HG03565 (cell line): ENCODE measurements around the gene USB1.
A peak's percentile ranks its signal among the peaks of the same experiment; 100 is the strongest.
"Not testable (repeated sequence)": the region's sequence is repeated elsewhere in the genome, so short reads cannot be mapped to it uniquely, and the experiment has no call there.

Source experiments
- ATAC-seq: cut with Tn5 transposase; IDR thresholded peaks from one replicate; pipeline ENCODE4 v1.9.1; 2021; ENCODE audit warnings: mild to moderate bottlenecking, moderate library complexity; ENCODE audit not compliant: unreplicated experiment

The USB1 gene

DNA sequence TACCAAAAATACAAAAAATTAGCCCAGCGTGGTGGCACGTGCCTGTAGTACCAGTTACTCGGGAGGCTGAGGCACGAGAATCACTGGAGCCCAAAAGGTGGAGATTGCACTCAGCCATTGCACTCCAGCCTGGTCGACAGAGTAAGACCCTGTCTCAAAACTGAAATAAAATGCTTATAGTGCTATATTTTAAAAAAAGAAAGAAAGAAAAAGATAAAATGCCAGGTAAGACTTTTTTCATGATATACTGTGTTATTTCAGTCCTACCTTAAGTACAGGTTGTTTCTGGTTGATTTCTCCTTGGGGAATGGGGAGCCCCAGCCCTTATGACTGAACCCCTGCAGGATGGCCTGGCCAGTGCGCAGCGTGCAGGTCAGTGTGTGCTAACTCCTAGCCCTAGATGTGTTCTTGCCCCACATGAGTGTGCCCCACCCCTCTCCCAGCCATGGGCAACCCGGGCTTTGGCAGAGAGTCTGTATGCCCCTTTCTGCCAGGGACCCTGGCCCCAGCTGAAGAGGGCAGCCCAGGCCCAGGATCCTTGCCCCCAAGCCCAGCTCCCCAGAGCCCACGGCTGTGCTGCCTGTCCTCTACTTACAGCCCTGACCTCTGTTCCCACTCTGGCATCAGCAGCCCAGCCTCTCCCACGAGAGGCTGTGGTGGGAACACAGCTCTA lies 31.6 kb upstream of the USB1 start:
- no peak for ATAC-seq

DNA sequence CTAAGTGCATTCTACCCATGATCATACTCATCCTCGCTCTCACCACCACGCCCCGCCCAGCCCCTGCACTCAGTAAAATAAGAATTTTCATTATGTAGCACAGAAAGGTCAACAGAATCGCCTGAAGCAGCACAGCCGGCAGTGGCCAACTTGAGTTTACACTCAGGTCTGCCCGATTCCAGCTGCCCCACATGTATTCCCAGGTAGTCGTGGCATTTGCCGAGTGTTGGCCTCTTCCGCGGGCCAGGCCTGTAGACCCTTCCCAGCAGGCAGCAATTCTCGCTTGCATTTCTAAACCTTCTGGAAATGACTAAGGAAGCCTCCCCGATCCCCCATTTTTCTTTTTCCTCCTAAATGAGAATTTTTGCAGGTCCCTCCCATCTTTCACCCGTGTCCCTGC lies 30.9 kb upstream of the USB1 start:
- ATAC-seq: no peak

DNA sequence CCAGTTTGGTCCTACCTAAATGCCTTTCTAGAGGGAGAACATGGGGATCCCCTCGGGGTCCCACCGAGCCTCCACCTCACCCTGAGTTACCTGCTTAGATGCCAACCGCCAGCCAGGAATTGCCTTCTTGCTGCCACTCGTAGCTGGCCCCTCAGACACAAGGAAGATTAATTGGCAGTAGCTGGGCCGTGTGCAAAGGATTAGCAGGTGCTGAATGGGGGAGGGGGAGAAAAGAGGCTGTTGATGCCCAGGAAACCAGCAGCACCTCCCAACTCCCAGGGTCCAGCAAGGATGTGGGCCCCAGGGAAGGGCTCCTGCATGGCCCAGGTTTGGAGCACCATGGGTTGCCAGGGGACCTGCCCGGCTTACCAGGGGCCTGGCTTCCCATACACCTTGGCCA lies 30.2 kb upstream of the USB1 start, which contains the start of gene CNGB1:
CNGB1 (minus strand) TSS at position 159 of the 400 bp plus-strand sequence. CDS start 3,842 bp downstream, outside the sequence.
- ATAC-seq: no peak

DNA sequence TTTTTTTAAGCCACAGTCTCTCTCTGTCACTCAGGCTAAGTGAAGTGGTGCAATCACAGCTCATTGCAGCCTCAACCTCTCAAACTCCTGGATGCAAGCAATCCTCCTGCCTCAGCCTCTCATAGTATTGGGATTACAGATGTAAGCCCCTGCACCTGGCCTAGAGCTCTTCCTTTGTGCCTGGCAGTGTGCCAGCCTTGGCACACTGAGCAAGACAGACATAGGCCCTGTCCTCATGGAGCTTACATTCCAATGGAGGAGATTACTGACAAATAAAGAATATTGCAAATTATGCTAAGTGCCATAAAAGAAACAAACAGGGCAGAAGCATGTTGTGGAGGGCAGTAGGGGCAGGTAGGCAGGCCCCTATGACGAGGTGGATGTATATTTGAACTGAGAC lies 29.4 kb upstream of the USB1 start:
- ATAC-seq: no peak

DNA sequence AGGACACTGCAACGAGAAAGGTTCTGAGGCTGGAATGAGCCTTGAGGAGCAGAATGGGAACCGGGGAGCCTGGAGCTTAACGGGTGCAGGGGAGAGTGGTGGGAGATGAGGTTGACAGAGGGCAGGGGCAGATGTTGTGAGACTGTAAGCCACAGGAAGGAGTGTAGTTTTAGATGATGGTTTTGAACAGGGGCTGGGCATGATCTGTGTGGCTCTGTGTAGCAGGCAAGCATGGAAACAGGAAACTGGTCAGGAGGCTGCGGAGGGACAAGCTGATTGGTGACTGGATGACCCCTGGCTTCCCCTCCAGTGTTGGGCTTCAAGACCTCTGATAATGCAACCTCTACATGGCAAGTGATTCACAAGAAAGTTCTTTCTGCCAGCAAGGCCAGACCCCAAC lies 28.9 kb upstream of the USB1 start:
- ATAC-seq: no peak

DNA sequence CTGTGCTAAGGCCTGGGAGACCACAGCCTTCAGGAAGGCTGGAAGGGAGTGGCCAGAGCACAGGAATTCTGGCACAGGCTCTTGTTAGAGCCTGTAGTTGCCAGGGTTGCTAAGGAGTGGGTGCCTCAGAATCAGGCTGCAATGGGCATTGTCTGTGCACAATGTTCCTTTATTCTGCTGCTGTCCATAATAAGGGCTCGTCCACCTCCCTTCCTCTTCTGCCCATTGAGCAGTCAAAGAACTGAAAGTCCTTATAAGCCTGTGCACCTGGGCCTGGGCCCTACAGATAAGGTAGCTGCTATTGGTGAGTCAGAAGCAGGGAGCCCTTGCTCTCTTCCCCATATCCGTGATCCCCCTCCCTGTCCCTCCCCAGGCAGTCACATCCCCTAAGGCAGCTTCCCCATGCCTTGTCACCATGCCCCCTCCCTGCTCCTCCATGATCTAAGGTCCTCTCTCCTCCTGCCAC lies 24.8 kb upstream of the USB1 start:
- ATAC-seq: no peak

DNA sequence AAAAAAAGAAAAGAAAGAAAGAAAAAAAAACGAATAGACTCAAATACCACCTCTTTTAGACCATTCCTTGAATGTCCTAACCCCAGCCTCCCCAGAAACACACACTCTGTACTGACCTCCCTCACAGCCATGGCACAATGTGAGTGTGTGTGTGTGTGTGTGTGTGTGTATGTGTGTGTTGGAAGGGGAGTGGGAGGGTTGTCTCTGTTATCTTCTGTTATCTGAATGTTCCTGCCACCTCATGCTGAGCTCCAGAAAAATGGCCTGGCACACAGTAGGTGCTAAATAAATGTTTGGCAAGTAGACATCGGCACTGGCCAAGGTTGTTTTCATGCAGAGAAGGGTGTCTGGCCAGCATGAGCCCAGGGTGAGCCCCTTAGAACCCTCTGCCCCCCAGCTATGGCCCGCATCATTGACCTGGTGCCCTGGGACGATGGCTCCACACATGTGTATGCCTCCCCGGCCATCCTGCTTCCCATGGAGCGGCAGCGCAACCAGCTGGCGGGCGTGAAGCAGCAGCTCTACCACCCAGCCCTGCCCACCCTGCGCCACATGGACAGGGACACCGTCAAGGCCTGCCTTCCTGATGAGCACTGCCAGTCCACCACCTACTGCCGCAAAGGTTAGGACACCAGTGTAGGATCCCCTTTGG lies 23.7 kb upstream of the USB1 start:
- ATAC-seq: no peak

DNA sequence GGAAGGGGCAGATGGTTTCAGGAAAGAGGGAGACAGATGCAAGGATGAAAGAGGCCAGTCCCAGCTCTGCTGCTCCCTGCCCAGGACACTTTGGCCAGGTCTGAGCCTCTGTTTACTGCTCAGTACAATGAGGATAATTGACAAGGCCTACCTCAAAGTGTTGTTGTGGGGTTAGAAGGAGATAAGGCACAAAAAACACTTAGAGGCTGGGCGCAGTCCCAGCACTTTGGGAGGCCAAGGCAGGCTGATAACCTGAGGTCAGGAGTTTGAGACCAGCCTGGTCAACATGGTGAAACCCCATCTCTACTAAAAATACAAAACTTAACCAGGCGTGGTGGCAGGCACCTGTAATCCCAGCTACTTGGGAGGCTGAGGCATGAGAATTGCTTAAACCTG lies 23.1 kb upstream of the USB1 start:
- not testable (repeated sequence) for ATAC-seq

DNA sequence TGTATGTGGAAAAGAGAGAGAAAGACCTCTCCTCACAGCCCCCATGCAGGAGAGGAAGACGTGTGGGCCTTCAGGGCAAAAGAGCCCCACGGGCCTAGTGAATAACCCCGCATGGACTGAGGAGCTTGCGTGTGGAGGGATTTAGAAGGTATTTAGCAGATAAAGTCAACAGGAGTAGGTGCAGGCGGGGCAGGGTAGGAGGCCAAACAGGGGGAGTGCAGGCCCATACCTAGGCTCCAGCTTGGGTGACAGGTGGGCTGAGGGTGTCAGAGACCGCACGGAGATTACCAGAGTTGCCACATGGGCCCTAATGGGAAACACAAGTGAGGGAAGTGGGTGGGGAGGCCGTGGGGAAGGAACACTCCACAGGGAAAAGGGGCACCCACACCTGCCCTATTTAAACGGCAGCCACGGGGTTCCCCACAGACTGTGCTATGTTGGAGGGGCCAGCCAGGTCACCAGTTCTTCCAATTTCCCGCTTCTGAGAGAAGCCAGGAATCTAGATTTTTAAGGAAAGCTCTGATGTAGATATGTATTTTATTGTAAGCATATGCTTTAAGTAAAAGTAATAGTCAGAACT lies 22.1 kb upstream of the USB1 start:
- ATAC-seq: no peak

DNA sequence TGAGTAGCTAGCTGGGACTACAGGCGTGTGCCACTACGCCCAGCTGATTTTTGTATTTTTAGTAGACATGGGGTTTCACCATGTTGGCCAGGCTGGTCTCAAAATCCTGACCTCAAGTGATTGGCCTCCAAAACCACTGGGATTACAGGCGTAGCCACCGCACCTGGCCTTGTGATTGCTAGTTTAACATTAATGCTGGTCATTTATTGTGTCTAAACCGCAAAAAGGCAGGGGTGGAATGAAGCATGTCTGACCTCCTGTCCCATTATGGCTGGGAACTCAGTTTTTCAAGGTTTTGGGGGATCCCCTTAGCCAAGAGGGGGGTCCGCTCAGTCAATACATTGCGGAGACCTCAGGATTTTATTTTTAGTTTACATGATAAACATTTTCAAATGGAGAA lies 19.6 kb upstream of the USB1 start:
- ATAC-seq: no peak

DNA sequence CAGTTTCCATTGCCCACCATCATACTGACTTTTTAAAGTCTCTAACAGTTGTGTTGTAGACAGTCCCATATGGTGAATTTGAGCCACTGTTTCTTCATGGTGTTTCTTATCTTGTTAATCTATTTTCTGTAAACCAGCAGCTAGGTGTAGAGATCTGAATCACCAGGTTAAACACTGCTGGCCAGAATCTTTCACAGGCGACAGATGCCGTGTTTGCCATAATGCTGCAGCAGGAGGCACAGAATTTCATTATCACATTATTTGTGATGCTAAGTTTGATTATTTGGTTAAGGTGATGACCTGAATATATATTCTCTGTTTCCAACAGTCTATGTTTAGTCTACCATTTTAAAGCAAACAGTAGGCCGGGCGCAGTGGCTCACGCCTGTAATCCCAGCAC lies 18.8 kb upstream of the USB1 start:
- no peak for ATAC-seq

DNA sequence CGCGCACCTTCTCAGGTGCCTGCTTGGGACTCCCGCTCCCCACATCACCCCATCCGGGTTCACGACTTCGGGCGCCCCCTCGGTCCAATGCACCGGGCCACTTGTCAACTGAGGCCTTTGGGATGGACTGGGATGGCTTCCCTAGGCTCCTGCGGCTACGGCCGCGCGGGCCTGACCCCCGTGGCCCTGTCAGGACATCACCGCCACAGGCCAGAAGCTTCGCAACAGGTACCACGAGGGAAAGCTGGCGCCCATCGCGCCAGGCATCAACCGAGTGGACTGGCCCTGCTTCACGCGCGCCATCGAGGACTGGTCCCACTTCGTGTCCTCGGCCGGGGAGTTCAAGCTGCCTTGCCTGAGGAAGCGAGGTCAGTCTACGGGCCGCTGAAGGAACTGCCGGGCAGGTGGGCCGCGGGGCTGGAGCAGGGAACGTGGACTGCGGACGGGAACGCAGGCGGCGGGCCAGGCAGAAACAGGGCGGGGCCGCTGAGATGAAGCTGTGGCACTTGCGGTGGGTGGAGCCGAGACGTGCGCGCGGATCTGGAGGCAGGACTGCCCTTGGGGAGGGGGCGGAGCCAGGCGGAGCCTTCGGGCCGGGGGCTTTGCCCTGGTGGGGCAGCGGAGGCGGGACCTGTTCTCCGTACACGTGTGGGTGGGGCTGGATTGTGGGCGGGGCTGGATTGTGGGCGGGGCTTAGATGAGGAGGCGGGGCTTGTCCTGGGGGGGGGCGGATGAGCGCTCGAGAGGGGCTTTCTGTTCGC lies 16.6 kb upstream of the USB1 start:
- peak; percentile 60 for ATAC-seq

DNA sequence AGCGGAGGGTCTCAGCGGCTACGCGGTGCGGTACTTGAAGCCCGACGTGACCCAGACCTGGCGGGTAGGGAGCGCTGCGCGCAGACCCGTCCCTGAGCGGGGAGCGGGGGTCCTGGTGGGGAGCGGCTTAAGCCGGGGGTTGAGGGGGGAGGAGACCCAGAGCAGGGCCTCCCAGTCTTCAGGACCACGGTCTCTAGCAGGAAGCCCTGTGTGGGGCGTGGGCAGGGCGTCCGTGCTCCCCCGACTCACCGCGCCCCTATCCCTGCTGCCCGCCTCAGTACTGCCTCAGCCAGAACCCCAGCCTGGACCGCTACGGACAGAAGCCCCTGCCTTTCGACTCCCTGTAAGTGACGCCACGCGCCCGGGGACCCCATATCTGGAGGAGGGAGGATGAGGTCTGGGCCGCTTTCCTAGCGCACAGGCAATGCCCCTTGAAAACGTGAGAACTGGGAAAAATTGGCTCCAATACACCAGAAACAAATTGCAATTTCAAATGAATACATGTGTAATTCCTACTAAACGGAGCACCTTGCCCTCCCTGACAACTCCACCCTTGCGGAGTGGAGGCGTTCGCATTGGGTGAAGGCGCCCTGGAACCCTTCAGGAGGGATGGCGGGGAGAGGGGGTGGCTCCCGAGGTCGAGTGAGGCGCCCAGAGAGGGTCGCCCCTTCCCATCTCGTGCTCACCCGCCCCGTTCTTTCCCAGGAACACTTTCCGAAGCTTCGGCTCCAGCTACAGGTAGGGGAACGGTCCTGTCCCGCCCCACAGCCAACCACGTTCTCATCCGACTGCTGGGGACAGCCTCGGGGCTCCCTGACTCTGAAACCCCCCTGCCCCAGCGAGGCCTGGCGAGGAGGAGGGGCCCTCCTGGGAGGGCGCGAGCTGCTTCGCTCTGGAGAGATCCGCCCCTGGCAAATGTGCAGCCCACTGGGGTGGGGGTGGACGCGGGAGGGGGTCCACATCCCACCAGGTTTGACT lies 15.7 kb upstream of the USB1 start:
- no peak for ATAC-seq

DNA sequence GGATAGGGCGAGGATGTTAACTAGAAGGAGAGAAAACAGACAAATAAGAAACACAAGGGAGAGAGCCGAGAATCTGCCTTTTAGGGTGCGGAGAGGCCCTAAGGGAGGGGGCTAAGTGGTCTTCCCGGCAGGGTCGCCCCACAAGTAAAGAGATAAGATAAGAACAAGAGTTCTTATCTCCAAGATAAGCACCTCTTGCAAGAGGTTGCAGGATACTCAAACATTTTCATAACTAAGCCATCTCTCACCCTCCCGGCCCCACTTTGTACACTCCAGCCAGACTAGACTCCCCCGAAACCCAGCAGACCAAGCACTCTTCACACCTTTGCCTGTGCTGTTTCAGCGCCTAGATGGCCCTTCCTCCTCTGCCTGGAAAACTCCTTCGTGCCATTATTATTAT lies 15.0 kb upstream of the USB1 start:
- ATAC-seq: no peak

DNA sequence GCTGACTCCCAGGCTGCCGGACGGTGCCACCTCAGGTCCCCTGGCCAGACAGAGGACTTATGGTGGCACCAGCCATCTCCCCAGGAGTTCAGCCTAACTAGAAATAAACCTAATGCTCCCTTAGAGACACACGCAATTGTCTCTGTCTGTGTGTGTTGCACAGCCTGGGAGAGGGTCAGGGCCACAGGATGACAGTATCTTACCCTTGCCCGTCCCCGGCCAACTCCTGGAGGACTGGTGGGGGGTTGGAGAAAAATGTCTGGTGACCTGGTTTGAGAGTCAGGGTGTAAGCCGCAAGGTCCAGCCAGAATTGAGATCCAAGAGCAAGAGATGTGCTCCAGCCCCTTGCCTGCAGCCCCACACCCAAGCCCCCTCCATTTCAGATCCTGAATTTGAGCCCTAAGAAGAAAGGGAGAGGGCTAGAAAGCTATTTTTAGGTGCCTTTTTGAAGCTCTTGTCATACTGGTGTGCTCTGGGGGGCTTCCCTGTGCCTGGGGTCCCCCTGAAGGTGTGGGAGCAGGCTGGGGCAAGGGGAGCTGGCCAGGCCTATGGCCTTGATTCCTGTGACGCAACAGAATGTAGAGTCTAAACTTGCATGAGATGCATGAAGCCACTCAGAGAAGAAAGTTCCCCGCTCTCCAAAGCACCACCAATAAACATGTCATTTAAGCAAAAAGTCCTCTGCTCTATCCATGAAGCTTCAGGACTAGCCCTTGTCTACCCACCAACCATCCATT lies 13.6 kb upstream of the USB1 start:
- ATAC-seq: no peak

DNA sequence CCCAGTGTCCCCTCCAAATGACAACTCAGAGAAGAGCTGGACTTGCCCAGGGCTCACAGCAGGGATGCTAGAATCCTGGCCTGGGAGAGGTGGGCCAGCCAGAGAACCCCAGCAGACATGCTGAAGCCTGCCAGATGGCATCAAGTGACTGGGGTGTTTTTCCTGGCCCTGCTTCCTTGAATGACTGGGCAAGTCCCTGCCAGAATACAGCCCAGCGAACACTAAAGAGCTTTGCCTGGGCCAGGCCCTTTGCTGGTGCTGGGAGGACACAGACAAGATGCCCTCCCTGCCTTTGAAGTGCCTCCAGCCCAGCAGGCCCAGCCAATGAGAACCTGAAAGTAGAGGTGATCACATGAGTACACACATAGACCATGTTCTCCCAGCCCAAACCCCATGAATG lies 12.3 kb upstream of the USB1 start:
- ATAC-seq: no peak

DNA sequence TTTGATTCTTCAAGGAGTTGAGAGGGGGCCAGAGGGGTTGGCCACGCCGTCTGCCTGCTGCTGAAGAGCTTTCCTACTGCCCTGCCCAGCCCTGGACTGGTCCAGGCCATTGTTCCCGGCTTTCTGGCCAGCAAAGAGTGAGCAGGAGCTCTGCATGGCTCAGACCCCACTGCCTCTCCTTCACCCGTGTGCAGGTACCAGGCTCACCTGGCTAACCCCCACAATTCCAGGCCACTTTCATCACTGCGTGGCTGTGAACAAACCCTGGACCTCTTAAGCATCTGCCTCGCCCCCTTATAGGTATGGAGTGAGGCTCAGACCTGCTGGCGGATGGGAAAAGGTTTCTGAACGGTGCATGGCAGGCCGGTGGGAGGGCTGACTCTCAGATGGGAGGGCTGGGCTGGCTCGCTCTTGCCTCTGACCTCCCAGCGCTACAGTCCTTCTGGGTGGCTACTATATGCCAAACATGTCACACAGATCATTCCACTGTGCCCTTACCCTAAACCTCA lies 9.6 kb upstream of the USB1 start:
- ATAC-seq: no peak

DNA sequence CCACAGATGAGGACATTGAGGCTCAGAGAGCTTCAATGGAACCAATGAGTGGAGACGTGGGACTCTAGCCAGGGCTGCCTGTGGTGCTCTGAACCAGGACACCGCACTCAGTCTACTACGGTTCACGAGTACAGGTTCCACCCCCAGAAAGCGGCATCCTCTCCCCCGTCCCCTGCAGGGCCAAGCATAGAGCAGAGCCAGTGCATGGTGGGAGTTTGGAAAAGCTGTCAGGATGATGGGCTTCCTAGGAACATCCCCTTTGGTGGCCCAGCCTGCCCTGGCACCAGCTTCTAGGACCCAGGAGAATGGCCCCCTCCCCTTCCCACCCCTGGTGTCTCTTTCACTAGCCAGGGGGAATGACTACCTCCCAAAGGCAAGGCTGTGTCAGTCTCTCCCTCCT lies 9.1 kb upstream of the USB1 start:
- no peak for ATAC-seq

DNA sequence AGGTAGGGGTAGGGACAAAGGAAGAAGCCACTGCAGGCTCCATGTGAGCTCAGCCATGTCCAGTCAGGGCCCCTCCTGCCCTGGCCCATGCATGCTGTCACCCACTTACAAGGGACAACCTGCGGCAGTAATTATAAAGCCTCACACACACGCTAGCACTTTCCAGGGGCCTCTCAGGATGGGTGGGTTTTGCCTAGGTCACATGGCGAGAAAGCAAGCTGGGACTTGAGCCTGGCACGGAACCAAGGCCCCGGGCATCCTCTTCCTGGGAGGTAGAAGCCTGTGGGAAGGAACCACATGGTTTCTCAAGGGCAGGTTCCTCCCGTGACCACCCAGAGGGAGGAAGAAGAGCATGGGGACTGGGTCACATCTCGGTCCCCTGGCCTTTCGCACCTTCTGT lies 7.8 kb upstream of the USB1 start:
- no peak for ATAC-seq

DNA sequence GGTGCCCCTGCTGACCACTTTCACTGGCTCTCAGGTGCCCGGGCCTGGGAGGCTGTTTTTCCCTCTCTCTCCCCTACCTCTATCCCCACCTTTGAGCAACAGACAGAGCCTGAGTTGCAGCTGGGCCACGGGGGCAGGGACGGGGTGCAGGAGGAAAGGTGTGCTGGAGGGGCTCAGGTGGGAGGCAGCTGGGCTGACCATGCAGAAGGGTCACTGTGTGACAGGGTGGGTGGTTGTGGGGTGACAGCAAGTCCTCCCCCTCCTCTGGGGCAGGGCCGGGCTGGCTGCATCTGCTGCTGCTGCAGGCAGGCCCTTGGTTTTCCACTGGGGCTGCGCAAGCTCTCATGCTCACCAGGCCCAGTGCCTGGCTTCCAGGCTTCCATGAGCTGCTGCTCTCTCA lies 7.3 kb upstream of the USB1 start:
- ATAC-seq: no peak
